Measurements from ENCODE around the gene DDAH1.

The DDAH1 gene

DNA sequence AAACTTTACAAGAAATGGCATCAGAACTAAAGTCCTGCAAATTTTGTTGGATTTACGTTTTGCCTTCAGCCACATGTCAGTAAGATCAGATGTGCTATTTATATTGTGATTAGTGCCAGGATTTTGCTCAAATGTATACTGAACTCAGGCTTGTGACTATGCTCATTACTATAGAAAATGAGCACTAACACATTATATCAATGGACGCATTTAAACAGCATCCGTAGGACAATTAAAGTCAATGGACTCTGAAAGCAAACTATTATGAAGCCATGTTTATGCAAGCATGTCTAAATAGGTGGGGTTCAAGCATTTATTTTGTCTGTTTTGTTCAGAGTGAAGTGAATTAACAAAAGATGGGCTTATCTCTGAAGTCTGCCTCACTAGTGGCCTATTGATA is 20.6 kb upstream of the DDAH1 start:
- Histone ChIP-seq H3K79me2 (ENCODE audit: control insufficient read depth, insufficient read depth, low read length, poor library complexity) (no peaks in the 10 kb centered on the region), H3K4me1 (ENCODE audit: control insufficient read depth in 1 of 2, insufficient read depth in 2 of 2, low read length in 2 of 2) (peaks cover 0 to 2% of the 10 kb centered on the region in 2 experiments), H2BK12ac (ENCODE audit: low read length) (no peak overlapping the region), H3K23ac (ENCODE audit: low read length) (no peak overlapping the region), H3K36me3 (ENCODE audit: control insufficient read depth in 1 of 2, insufficient read depth in 2 of 2, low read length in 2 of 2) (no peaks in the 10 kb centered on the region), H4K12ac (ENCODE audit: low read depth, low read length) (no peak overlapping the region), H2AK5ac (ENCODE audit: low read length) (no peak overlapping the region), H3K27me3 (ENCODE audit: insufficient read depth, low read length) (no peaks in the 10 kb centered on the region), H3K4me3 (ENCODE audit: low read depth, low read length) (no peak overlapping the region), H2BK120ac (ENCODE audit: insufficient read depth, low read length, poor library complexity) (no peak overlapping the region), H2BK5ac (ENCODE audit: low read depth, low read length, poor library complexity) (no peak overlapping the region), H3K79me1 (ENCODE audit: low read length) (no peaks in the 10 kb centered on the region), H2AFZ (ENCODE audit: insufficient read depth, low read length, poor library complexity) (no peak overlapping the region), H3K14ac (ENCODE audit: low read length) (no peak overlapping the region), H3K4ac (ENCODE audit: low read depth, low read length) (no peak overlapping the region), H3K9ac (ENCODE audit: low read length) (no peak overlapping the region), H3K9me3 (ENCODE audit: insufficient read depth, low read depth, low read length) (no peaks in the 10 kb centered on the region), H3K18ac (ENCODE audit: low read length) (no peak overlapping the region), H3K4me2 (ENCODE audit: low read length) (no peak overlapping the region), H3K27ac (ENCODE audit: low read depth, low read length) (no peak overlapping the region), H4K91ac (ENCODE audit: low read depth, low read length) (no peak overlapping the region), H4K8ac (ENCODE audit: low read depth, low read length) (no peak overlapping the region)
- no peak for DNase-seq
- no CpG with 5 or more reads among the region's 3 CpGs for WGBS (ENCODE audit: extremely low coverage, insufficient coverage, insufficient read length)

DNA sequence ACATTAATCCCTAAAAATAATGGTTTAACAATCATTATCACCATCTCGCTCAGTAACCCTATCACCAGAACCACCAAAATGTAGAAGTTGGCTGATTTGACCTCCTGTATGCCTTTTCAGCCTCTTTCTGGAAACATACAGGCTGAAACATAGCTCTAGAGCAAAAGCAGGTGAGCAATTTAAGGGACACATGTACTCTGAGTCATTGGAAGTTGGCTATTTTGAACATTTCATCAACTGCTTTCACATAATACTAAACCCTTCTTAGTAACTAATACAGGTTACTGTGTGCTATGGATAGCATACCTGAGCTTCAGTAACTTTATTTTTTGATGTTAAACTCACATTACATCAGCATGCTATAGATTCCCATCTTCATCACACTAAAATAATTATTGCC is 19.8 kb upstream of the DDAH1 start:
- Histone ChIP-seq H3K27me3 (ENCODE audit: insufficient read depth, low read length) (no peaks in the 10 kb centered on the region), H3K14ac (ENCODE audit: low read length) (no peak overlapping the region), H2AFZ (ENCODE audit: insufficient read depth, low read length, poor library complexity) (no peak overlapping the region), H3K4me1 (ENCODE audit: control insufficient read depth in 1 of 2, insufficient read depth in 2 of 2, low read length in 2 of 2) (peaks cover 0 to 2% of the 10 kb centered on the region in 2 experiments), H4K91ac (ENCODE audit: low read depth, low read length) (no peak overlapping the region), H3K27ac (ENCODE audit: low read depth, low read length) (no peak overlapping the region), H3K79me1 (ENCODE audit: low read length) (no peaks in the 10 kb centered on the region), H2AK5ac (ENCODE audit: low read length) (no peak overlapping the region), H3K18ac (ENCODE audit: low read length) (no peak overlapping the region), H2BK5ac (ENCODE audit: low read depth, low read length, poor library complexity) (no peak overlapping the region), H3K9me3 (ENCODE audit: insufficient read depth, low read depth, low read length) (no peaks in the 10 kb centered on the region), H4K8ac (ENCODE audit: low read depth, low read length) (no peak overlapping the region), H3K4ac (ENCODE audit: low read depth, low read length) (no peak overlapping the region), H3K9ac (ENCODE audit: low read length) (no peak overlapping the region), H3K36me3 (ENCODE audit: control insufficient read depth in 1 of 2, insufficient read depth in 2 of 2, low read length in 2 of 2) (no peaks in the 10 kb centered on the region), H3K4me3 (ENCODE audit: low read depth, low read length) (no peak overlapping the region), H2BK120ac (ENCODE audit: insufficient read depth, low read length, poor library complexity) (no peak overlapping the region), H3K79me2 (ENCODE audit: control insufficient read depth, insufficient read depth, low read length, poor library complexity) (no peaks in the 10 kb centered on the region), H2BK12ac (ENCODE audit: low read length) (no peak overlapping the region), H4K12ac (ENCODE audit: low read depth, low read length) (no peak overlapping the region), H3K23ac (ENCODE audit: low read length) (no peak overlapping the region), H3K4me2 (ENCODE audit: low read length) (no peak overlapping the region)
- no peak for DNase-seq
- no CpG with 5 or more reads among the region's 1 CpG for WGBS (ENCODE audit: extremely low coverage, insufficient coverage, insufficient read length)

DNA sequence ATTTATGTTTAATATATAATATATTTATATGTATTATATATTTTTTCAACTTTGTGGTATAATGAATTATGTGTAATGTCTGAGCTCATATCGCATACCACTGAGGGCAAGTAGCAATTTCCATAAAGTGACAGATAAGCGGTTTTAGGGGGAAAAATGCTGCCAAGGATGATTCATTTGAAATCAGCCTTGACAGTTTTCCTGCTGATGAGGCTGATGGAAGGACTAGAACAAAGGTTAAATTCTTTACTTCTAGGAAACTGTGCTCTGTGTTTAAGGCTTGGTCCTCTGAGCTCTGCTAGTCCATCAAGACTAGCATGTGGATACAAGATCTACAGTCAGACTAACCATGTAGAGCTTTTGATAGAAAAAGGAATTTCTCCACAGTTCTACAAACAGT is 19.3 kb upstream of the DDAH1 start:
- DNase-seq, result no peak

DNA sequence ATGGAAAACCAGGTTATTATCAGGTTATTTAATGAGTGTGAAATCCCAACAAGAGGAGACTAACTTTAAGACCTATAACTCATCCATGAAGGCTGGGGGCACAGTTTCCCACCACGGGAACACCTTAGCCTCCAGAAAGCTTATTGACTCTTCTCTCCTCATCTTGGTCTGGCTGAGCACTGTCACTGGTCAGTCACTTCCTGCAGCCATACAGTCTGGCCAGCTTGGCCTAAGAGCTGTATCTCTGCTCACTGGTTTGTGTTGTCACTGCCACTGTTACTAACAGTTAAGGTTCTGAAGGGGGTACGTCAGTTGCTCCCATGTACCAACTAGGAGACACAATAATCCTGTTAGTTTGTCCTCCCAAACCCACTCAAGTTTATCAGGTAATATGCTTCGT is 16.7 kb upstream of the DDAH1 start:
- DNase-seq, result no peak
- no peak overlapping the region for H3K27ac ChIP-seq (ENCODE audit: low read depth, low read length)
- H3K4me3 ChIP-seq (ENCODE audit: low read depth, low read length), result no peak overlapping the region
- H3K36me3 ChIP-seq (ENCODE audit: control insufficient read depth in 1 of 2, insufficient read depth in 2 of 2, low read length in 2 of 2), result no peaks in the 10 kb centered on the region
- H3K79me2 ChIP-seq (ENCODE audit: control insufficient read depth, insufficient read depth, low read length, poor library complexity), result no peaks in the 10 kb centered on the region
- H3K4me2 ChIP-seq (ENCODE audit: low read length), result no peak overlapping the region
- no peak overlapping the region for H4K8ac ChIP-seq (ENCODE audit: low read depth, low read length)
- H3K18ac ChIP-seq (ENCODE audit: low read length), result no peak overlapping the region
- H4K12ac ChIP-seq (ENCODE audit: low read depth, low read length), result no peak overlapping the region
- no peaks in the 10 kb centered on the region for H3K79me1 ChIP-seq (ENCODE audit: low read length)
- H4K91ac ChIP-seq (ENCODE audit: low read depth, low read length), result no peak overlapping the region
- no peak overlapping the region for H2BK120ac ChIP-seq (ENCODE audit: insufficient read depth, low read length, poor library complexity)
- no peak overlapping the region for H3K14ac ChIP-seq (ENCODE audit: low read length)
- H3K4me1 ChIP-seq (ENCODE audit: control insufficient read depth in 1 of 2, insufficient read depth in 2 of 2, low read length in 2 of 2), result peaks cover 0 to 2% of the 10 kb centered on the region in 2 experiments
- no peaks in the 10 kb centered on the region for H3K9me3 ChIP-seq (ENCODE audit: insufficient read depth, low read depth, low read length)
- H2BK12ac ChIP-seq (ENCODE audit: low read length), result no peak overlapping the region
- WGBS (ENCODE audit: extremely low coverage, insufficient coverage, insufficient read length), result no CpG with 5 or more reads among the region's 3 CpGs
- H3K23ac ChIP-seq (ENCODE audit: low read length), result no peak overlapping the region
- H2BK5ac ChIP-seq (ENCODE audit: low read depth, low read length, poor library complexity), result no peak overlapping the region
- no peak overlapping the region for H3K4ac ChIP-seq (ENCODE audit: low read depth, low read length)
- no peak overlapping the region for H2AK5ac ChIP-seq (ENCODE audit: low read length)
- no peak overlapping the region for H2AFZ ChIP-seq (ENCODE audit: insufficient read depth, low read length, poor library complexity)
- no peak overlapping the region for H3K9ac ChIP-seq (ENCODE audit: low read length)
- H3K27me3 ChIP-seq (ENCODE audit: insufficient read depth, low read length), result no peaks in the 10 kb centered on the region

More for the DNA sequence above, 19.3 kb upstream of the DDAH1 start:
- H4K12ac ChIP-seq (ENCODE audit: low read depth, low read length), result no peak overlapping the region
- H3K4me2 ChIP-seq (ENCODE audit: low read length), result no peak overlapping the region
- H3K27me3 ChIP-seq (ENCODE audit: insufficient read depth, low read length), result no peaks in the 10 kb centered on the region
- H3K14ac ChIP-seq (ENCODE audit: low read length), result no peak overlapping the region
- H3K79me1 ChIP-seq (ENCODE audit: low read length), result no peaks in the 10 kb centered on the region
- no peaks in the 10 kb centered on the region for H3K79me2 ChIP-seq (ENCODE audit: control insufficient read depth, insufficient read depth, low read length, poor library complexity)
- no peak overlapping the region for H3K4me3 ChIP-seq (ENCODE audit: low read depth, low read length)
- no CpG with 5 or more reads among the region's 2 CpGs for WGBS (ENCODE audit: extremely low coverage, insufficient coverage, insufficient read length)
- no peak overlapping the region for H3K4ac ChIP-seq (ENCODE audit: low read depth, low read length)
- no peak overlapping the region for H3K9ac ChIP-seq (ENCODE audit: low read length)
- no peak overlapping the region for H2BK120ac ChIP-seq (ENCODE audit: insufficient read depth, low read length, poor library complexity)
- no peak overlapping the region for H2AK5ac ChIP-seq (ENCODE audit: low read length)
- H4K91ac ChIP-seq (ENCODE audit: low read depth, low read length), result no peak overlapping the region
- H3K27ac ChIP-seq (ENCODE audit: low read depth, low read length), result no peak overlapping the region
- H3K4me1 ChIP-seq (ENCODE audit: control insufficient read depth in 1 of 2, insufficient read depth in 2 of 2, low read length in 2 of 2), result peaks cover 0 to 2% of the 10 kb centered on the region in 2 experiments
- no peak overlapping the region for H4K8ac ChIP-seq (ENCODE audit: low read depth, low read length)
- no peak overlapping the region for H3K18ac ChIP-seq (ENCODE audit: low read length)
- no peak overlapping the region for H2AFZ ChIP-seq (ENCODE audit: insufficient read depth, low read length, poor library complexity)
- H3K23ac ChIP-seq (ENCODE audit: low read length), result no peak overlapping the region
- H3K36me3 ChIP-seq (ENCODE audit: control insufficient read depth in 1 of 2, insufficient read depth in 2 of 2, low read length in 2 of 2), result no peaks in the 10 kb centered on the region
- no peaks in the 10 kb centered on the region for H3K9me3 ChIP-seq (ENCODE audit: insufficient read depth, low read depth, low read length)
- no peak overlapping the region for H2BK5ac ChIP-seq (ENCODE audit: low read depth, low read length, poor library complexity)
- H2BK12ac ChIP-seq (ENCODE audit: low read length), result no peak overlapping the region

All from trophoblast cell (in vitro differentiated cells and primary cell).